Fibroblast of lung (primary cell): ENCODE measurements around the gene MCRIP1.

Experiments used
- EZH2 ChIP-seq: IDR thresholded peaks from 2 replicates; pipeline ENCODE4 v1.5.1; 2012; ENCODE audit warnings: low read length, control low read depth, mild to moderate bottlenecking; ENCODE audit errors: missing control alignments
- TF ChIP-seq, protein P1 (sequence below), 2 donors: IDR thresholded peaks in 1 of 2; conservative IDR thresholded peaks in 1 of 2; 1 replicate in 1 of 2; 2 replicates in 1 of 2; pipeline ENCODE4 v1.5.1; 2011 to 2012; ENCODE audit warnings: low read length in 2 of 2, control low read depth in 1 of 2, inconsistent platforms in 1 of 2, low read depth in 1 of 2, mild to moderate bottlenecking in 1 of 2

DNA sequence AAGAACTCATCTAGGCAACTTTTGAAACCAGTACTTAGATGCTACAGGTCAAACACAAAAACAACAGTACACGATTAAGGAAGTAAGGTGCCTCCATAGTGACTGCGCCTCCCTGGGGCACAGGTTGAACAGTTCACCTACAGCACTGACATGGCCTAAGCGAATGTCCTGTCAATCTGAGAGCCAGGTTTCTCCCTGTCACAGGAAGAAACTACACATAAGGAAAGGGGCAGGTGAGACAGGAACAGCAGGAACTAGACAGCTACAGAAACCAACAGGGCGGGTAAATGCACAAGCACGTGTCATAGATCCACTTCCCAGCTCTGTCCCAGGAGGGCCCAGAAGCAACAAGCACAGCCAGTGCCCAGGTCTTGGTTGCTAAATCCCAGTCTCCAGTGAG, 46.0 kb upstream of the MCRIP1 start:
- TF ChIP-seq, protein P1, sequence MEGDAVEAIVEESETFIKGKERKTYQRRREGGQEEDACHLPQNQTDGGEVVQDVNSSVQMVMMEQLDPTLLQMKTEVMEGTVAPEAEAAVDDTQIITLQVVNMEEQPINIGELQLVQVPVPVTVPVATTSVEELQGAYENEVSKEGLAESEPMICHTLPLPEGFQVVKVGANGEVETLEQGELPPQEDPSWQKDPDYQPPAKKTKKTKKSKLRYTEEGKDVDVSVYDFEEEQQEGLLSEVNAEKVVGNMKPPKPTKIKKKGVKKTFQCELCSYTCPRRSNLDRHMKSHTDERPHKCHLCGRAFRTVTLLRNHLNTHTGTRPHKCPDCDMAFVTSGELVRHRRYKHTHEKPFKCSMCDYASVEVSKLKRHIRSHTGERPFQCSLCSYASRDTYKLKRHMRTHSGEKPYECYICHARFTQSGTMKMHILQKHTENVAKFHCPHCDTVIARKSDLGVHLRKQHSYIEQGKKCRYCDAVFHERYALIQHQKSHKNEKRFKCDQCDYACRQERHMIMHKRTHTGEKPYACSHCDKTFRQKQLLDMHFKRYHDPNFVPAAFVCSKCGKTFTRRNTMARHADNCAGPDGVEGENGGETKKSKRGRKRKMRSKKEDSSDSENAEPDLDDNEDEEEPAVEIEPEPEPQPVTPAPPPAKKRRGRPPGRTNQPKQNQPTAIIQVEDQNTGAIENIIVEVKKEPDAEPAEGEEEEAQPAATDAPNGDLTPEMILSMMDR (conservative IDR thresholded peaks at IDR 0.05 in 1 of 2, IDR thresholded peaks at IDR 0.05 in 1 of 2; ENCODE audit: low read depth in 1 of 2, low read length in 2 of 2): no peak
- no peak for TF ChIP-seq EZH2
